Subcutaneous adipose tissue (tissue), 4 donors: ENCODE data around the gene CD160. TPM values are rescaled to one million over a fixed set of nuclear protein-coding genes. Genes with fewer than 3 reads are reported as not detected.

Experiments
- total RNA-seq, 4 donors: library from RNA; depleted of rRNA; stranded (reverse); fragments of >200 nt; gene quantifications; one replicate each; pipeline ENCODE4 v1.1.0, GENCODE V29; 2016
- TF ChIP-seq, protein P1 (sequence below): fragments of 450-650 bp; IDR thresholded peaks from one replicate; pipeline ENCODE4 v1.5.1; 2016; ENCODE audit warnings: low read depth, mild to moderate bottlenecking, control low read depth, antibody characterized with exemption, moderate library complexity

CD160 gene
- total RNA-seq, 4 donors from 2014 or later: not detected

DNA sequence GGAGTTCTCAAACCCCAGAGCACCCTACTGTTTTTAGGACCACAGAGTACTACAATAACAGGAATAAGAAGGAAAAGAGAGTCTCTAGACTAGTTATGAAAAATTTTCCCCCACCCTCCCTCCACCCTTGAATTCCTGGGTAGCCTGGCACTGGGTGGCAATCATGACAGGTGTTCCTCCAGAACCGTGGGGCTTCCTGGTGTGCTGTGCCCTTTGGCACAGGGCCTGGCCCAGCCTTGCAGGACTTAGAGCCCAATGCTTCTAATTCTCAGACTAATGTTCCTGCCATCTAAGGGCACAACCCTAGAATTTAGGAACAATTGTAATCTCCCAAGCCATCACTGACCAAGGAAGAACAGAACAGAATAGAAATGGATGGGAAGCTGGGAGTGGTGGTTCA lies 1.5 kb upstream of the CD160 start:
- TF ChIP-seq, protein P1, sequence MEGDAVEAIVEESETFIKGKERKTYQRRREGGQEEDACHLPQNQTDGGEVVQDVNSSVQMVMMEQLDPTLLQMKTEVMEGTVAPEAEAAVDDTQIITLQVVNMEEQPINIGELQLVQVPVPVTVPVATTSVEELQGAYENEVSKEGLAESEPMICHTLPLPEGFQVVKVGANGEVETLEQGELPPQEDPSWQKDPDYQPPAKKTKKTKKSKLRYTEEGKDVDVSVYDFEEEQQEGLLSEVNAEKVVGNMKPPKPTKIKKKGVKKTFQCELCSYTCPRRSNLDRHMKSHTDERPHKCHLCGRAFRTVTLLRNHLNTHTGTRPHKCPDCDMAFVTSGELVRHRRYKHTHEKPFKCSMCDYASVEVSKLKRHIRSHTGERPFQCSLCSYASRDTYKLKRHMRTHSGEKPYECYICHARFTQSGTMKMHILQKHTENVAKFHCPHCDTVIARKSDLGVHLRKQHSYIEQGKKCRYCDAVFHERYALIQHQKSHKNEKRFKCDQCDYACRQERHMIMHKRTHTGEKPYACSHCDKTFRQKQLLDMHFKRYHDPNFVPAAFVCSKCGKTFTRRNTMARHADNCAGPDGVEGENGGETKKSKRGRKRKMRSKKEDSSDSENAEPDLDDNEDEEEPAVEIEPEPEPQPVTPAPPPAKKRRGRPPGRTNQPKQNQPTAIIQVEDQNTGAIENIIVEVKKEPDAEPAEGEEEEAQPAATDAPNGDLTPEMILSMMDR: no peak

GRCh38 chr1:145720556-145720877 lies 1.2 kb downstream of the CD160 start:
- TF ChIP-seq, protein P1: no peak

DNA sequence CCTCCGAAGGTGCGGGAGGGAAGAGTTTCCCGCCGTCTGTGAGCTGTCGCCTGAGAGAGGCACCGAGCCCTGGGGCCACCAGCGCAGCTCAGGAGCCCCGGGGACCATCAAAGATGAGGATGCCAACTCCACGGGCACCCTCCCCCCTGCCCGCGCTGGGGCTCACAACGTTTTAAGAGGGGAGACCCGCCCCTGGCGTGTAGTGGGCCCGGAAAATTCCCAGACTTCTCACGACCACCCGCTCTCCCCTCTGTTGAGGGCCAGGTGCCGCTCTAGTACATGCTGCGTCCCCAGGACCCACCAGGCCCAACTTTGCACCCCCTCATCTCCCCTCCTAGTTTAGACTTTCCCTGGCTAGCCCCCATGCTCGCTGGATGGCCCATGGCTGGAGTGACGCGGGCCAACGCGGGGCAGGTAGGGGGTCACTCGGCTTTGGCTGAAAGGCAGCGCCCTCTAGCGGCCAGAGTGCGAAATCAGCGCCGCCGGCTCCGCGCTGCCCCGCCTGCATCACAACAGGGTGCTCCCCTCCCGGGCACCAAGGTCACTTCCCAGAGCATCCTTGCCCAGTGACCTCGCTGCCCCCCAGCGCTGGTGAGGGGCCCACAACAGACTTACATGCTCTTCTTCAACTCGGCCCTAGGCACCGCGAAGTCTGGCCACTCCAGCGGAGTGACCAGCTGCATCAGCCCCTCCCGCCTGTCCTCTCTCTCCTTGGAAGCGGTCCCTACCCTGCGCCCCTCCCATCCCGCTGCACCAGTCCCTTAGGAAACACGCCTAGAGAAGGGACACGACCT lies 1.8 kb downstream of the CD160 start:
- TF ChIP-seq, protein P1: no peak

- TF ChIP-seq, protein P1: no peak
Observed at GRCh38 chr1:145729196-145729595, 9.9 kb downstream of the CD160 start.

DNA sequence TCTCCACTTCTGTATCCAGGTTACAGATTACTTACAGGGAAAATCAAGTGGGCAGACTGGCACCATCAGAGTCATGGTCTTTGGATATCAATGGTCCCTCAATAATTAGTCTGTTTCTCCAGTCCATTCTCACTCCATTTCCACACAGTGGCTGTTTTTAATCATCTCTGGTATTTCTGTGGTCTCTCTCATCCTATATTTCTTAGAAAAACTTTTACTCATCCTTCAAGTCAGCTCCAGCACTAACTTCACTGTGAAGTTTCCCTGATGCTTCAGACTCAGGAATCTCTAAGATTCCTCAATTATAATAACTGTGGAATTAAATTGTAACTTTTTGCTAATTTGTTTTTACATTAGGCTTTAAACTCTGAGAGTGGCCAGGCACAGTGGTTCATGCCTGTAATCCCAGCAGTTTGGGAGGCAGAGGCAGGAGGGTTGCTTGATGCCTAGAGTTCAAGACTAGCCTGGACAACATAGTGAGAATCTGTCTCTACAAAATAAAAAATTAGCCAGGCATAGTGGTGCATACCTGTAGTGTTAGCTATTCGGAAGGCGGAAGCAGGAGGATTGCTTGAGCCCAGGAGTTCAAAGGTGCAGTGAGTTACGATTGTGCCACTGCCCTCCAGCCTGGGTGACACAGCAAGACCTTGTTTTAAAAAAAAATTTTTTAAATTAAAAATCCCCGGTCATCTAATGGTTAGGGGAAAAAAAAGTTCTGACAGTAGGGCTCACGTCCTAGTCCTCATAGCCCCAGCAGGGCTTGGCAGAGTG lies 10.6 kb downstream of the CD160 start:
- TF ChIP-seq, protein P1: no peak

- TF ChIP-seq, protein P1: no peak
Observed at GRCh38 chr1:145730467-145730866, 11.2 kb downstream of the CD160 start.

- TF ChIP-seq, protein P1: no peak
Observed at GRCh38 chr1:145730900-145731299, 11.6 kb downstream of the CD160 start.
